Astrocyte of the cerebellum (primary cell): ENCODE measurements around the gene PCCA.

Source experiments
- DNase-seq: peaks from one replicate; pipeline ENCODE4 v3.0.0-alpha.2; 2011; ENCODE audit warnings: low read depth
- H3K4me3 ChIP-seq: 2 replicates; pipeline ENCODE4 v1.5.1; 2011; ENCODE audit warnings: mild to moderate bottlenecking, low read depth, low read length, moderate library complexity
- in situ Hi-C: cut with HindIII; loops from 2 replicates; pipeline ENCODE4 v1.10.0; 2017; ENCODE audit warnings: low sequenced_read_pairs
- TF ChIP-seq, protein P1 (sequence below): IDR thresholded peaks from 2 replicates; pipeline ENCODE4 v1.5.1; 2012; ENCODE audit warnings: low read length, low read depth, moderate library complexity, mild to moderate bottlenecking; ENCODE audit errors: missing control alignments

PCCA gene

DNA sequence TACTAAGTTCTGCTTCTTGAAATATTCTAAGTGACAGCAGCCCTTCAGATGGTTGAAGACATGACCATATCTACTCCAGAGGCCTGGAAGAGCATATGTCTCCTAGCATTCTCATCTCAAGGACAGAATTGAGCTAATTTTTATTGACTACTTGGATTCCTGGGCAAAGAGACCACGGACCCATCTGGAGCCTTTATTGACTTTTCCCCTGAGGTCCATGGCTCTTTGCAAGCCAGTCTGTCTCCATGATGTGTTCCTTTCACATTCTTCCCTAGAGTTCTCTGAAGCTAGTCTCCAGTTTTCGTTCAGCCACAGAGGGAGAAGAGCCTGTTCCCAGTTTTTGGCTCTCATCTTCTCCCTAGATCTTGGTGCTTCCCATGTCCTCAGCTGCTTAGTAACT lies 202.7 kb downstream of the PCCA start:
- in situ Hi-C loops = no loop called here
- no peak overlapping the region for H3K4me3 ChIP-seq
- TF ChIP-seq, protein P1, sequence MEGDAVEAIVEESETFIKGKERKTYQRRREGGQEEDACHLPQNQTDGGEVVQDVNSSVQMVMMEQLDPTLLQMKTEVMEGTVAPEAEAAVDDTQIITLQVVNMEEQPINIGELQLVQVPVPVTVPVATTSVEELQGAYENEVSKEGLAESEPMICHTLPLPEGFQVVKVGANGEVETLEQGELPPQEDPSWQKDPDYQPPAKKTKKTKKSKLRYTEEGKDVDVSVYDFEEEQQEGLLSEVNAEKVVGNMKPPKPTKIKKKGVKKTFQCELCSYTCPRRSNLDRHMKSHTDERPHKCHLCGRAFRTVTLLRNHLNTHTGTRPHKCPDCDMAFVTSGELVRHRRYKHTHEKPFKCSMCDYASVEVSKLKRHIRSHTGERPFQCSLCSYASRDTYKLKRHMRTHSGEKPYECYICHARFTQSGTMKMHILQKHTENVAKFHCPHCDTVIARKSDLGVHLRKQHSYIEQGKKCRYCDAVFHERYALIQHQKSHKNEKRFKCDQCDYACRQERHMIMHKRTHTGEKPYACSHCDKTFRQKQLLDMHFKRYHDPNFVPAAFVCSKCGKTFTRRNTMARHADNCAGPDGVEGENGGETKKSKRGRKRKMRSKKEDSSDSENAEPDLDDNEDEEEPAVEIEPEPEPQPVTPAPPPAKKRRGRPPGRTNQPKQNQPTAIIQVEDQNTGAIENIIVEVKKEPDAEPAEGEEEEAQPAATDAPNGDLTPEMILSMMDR = no peak
- no peak for DNase-seq

DNA sequence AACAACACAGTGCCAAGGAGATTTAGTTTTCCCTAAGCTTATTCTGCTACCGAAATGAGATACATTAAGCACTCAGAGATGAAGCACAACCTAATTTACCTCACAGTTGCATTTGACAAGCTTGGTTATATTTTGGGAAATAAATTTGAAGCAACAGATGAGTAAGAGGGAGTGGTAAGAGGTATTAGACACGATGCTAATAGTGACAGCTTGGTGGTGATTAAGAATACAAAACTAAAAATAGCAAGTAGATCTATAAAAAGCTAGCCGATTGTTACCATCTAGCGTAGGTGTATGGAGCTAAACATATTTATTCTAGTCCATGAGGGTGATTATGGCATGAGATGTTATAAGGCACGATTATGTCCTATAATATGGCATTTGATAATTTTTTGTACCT lies 208.5 kb downstream of the PCCA start:
- in situ Hi-C loops = no loop called here
- no peak for DNase-seq
- no peak overlapping the region for H3K4me3 ChIP-seq
- TF ChIP-seq, protein P1 = no peak

DNA sequence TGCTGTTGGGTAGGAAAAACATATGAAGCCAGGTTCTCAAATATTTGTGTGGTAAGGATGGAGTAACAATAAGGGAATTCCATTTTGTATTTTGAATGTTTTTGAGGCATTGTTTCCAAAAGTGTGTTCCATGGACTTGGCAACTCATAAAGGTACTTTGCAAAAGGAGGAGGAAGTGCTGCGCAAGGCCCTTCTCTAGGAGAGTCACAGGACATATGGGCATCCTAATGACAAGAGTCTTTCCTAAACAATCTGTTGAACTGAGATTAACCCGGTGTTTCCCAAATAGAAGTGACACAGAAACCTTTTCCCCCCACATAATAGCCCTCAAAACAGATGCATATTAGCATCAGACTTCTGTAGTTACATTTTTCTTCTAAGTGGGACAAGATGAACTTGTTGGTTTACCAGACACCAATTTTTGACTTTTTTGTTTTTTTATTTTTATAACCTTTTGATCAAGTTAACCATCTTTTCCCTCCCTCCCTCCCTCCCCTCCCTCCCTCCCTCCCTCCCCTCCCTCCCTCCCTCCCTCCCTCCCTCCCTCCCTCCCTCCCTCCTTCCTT lies 209.3 kb downstream of the PCCA start:
- no peak overlapping the region for H3K4me3 ChIP-seq
- TF ChIP-seq, protein P1 = no peak
- in situ Hi-C loops = no loop called here
- no peak for DNase-seq

DNA sequence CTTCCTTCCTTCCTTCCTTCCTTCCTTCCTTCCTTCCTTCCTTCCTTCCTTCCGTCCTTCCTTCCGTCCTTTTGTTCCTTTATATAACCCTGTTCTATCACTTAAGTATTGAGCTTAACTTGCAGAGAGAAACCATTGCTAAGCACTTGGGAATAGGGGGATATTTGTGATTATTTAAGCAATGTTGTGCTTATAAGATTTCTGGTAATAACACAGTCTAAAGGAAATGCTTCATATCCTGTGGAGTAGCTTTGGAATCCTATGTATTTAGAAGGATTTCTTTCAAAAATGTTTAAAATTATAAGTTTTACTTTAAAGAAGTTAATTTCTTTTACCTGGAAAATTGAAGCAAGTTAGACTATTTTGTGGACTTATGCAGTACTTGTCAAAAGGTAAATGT lies 209.8 kb downstream of the PCCA start:
- in situ Hi-C loops = no loop called here

DNA sequence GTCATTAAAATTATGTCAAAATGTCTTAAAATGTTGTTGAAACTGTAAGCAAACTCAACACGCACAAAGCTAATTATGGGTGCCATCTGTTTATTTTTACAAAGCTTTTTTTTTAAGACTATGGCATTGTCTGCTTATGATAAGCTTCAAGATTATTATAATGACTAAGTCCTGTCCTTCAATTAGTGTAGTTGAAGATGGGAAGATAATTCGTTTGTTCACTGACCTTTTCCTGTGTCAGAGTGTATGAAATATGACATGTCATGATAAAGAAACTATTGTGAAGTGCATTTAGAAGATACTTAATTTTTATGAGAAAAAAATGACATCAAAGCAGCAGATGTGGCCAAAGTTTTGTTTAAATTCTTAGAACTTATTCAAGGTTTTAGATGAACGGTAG lies 211.3 kb downstream of the PCCA start:
- DNase-seq = no peak
- no peak overlapping the region for H3K4me3 ChIP-seq
- in situ Hi-C loops = loop anchor here (5.0 kb wide), 1 partner anchor 48 kb away; no protein-coding TSS in a partner anchor
- TF ChIP-seq, protein P1 = no peak

More for the DNA sequence above, 209.8 kb downstream of the PCCA start:
- no peak for DNase-seq
- TF ChIP-seq, protein P1 = no peak
- H3K4me3 ChIP-seq = no peak overlapping the region

DNA sequence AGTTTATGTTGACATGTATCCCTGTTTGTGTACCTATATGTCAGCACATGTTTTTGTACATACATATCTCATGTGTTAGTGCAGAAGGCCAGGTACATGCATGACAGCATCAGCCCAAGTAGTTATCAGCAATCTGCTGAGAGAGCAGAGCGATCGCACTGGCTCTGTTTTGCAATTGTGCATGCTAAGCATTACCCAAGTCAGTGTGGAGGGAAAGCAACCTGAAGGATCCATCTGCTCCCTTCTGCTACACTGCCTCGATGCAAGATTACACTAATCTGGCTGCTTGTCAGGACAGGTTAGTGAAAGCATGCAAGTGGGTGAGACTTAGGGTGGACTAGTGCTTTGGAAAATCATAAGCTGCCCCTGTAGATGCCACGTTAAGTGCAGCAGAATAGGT lies 211.8 kb downstream of the PCCA start:
- DNase-seq = no peak
- TF ChIP-seq, protein P1 = no peak
- in situ Hi-C loops = loop anchor here (5.0 kb wide), 1 partner anchor 48 kb away; no protein-coding TSS in a partner anchor
- H3K4me3 ChIP-seq = no peak overlapping the region
